ENCODE results near the gene SLC6A18.

DNA sequence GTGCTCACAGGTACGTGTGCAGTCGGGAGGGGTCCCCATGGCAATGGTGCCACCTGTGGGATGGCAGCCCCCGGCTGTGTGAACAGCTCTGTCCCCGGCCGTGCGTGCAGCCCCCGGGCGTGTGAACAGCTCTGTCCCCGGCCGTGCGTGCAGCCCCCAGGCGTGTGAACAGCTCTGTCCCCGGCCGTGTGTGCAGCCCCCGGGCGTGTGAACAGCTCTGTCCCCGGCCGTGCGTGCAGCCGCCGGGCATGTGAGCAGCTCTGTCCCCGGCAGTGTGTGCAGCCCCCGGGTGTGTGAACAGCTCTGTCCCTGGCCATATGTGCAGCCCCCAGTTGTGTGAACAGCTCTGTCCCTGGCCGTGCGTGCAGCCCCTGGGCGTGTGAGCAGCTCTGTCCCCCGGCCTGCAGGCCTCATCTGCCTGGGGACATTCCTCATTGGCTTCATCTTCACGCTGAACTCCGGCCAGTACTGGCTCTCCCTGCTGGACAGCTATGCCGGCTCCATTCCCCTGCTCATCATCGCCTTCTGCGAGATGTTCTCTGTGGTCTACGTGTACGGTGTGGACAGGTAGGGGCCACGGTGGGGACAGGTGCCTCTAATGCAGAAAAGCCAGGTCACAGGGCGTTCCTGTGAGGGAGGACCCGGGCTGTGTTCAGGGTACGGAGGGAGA, 5.9 kb upstream of the SLC6A18 start:
- TF ChIP-seq SIN3A (IDR thresholded peaks at IDR 0.05; ENCODE audit: borderline replicate concordance, insufficient read depth, low read length) (no peak), POLR2AphosphoS5 (IDR thresholded peaks at IDR 0.05; ENCODE audit: low read depth, low read length) (no peak), TAF1 (IDR thresholded peaks at IDR 0.05; ENCODE audit: borderline replicate concordance, insufficient read depth, low read length) (no peak)

Data from PFSK-1 (cell line).